ENCODE measurements around the gene ISOC1. TPM values are rescaled to one million over a fixed set of nuclear protein-coding genes. Genes with fewer than 3 reads are reported as not detected.

The ISOC1 gene
- total RNA-seq, 1 experiment from 2014 or later = 21.1 TPM

DNA sequence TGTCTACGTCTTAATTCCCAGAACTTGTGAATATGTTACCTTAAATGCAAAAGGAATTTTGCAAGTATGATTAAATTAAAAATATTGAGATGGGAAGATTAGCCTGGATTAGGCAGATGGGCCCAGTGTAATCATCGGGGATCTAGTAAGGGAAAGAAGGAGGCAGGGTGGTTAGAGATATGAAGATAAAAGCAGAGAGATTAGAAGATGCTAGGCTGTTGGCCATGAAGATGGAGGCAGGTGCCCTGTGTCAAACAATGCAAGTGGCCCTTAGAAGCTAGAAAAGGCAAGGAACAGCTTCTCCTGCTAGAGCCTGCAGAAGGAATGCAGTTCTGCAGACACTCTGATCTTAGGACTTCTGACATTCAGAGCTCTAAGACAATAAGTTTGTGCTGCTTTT is 28.8 kb upstream of the ISOC1 start:
- Histone ChIP-seq H3K4me1 (ENCODE audit: insufficient read depth, low read length, poor library complexity, severe bottlenecking) (no peaks in the 10 kb centered on the region), H3K4me3 (ENCODE audit: low read depth, low read length, poor library complexity, severe bottlenecking) (no peak overlapping the region), H3K9me3 (ENCODE audit: low read depth, low read length, poor library complexity, severe bottlenecking) (no peaks in the 10 kb centered on the region), H3K27ac (ENCODE audit: low read depth, low read length, poor library complexity, severe bottlenecking) (no peak overlapping the region), H3K27me3 (replicated peaks; ENCODE audit: insufficient read depth, low read depth, low read length, poor library complexity) (peaks cover 10% of the 10 kb centered on the region), H3K36me3 (ENCODE audit: insufficient read depth, low read length, poor library complexity, severe bottlenecking) (no peaks in the 10 kb centered on the region)
- no TSS peak for BruUV-seq (replicated peaks)
- TF ChIP-seq EZH2 (IDR thresholded peaks at IDR 0.05; ENCODE audit: borderline replicate concordance, low read depth, low read length, poor library complexity, severe bottlenecking) (no peak), CTCF (conservative IDR thresholded peaks at IDR 0.05; ENCODE audit: low read depth, low read length) (no peak)
- intact Hi-C loops (cut with micrococcal nuclease; ENCODE audit: unreplicated experiment) = no loop called here
- ChIA-PET POLR2A (ENCODE audit: low non-redundant PET) (no interaction called here), CTCF (no interaction called here)
- DNase-seq (ENCODE audit: low spot score) = no peak

DNA sequence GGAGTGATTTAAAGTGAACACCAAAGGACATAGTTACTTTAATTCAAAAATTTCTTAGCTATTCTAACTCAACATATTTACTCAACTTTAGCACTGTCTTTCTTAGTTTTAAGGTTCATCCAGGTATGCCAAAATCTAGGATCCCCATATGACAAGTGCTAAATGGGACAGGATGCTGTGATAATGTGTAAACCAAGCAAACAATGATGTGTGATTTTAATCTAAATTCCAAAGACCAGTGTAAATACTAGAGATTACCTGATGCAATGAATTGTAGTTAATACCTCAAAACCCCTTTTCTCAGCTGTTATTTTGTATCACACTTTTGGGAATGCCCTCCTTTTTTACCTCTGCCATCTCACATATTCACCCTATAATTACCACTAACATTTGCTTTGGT is 26.8 kb upstream of the ISOC1 start:
- H3K36me3 ChIP-seq (ENCODE audit: insufficient read depth, low read length, poor library complexity, severe bottlenecking) = no peaks in the 10 kb centered on the region
- intact Hi-C loops (cut with micrococcal nuclease; ENCODE audit: unreplicated experiment) = no loop called here
- H3K9me3 ChIP-seq (ENCODE audit: low read depth, low read length, poor library complexity, severe bottlenecking) = no peaks in the 10 kb centered on the region
- no TSS peak for BruUV-seq (replicated peaks)
- CTCF ChIA-PET = no interaction called here
- no peak overlapping the region for H3K4me3 ChIP-seq (ENCODE audit: low read depth, low read length, poor library complexity, severe bottlenecking)
- no peak for DNase-seq (ENCODE audit: low spot score)
- H3K27ac ChIP-seq (ENCODE audit: low read depth, low read length, poor library complexity, severe bottlenecking) = no peak overlapping the region
- POLR2A ChIA-PET (ENCODE audit: low non-redundant PET) = interaction anchor here (0.7 kb wide), 1 partner anchor 31 kb away, joined by 3 read pairs; no protein-coding TSS in a partner anchor
- TF ChIP-seq EZH2 (IDR thresholded peaks at IDR 0.05; ENCODE audit: borderline replicate concordance, low read depth, low read length, poor library complexity, severe bottlenecking) = no peak
- TF ChIP-seq CTCF (conservative IDR thresholded peaks at IDR 0.05; ENCODE audit: low read depth, low read length) = no peak
- H3K27me3 ChIP-seq (replicated peaks; ENCODE audit: insufficient read depth, low read depth, low read length, poor library complexity) = peaks cover 7% of the 10 kb centered on the region
- H3K4me1 ChIP-seq (ENCODE audit: insufficient read depth, low read length, poor library complexity, severe bottlenecking) = no peaks in the 10 kb centered on the region

DNA sequence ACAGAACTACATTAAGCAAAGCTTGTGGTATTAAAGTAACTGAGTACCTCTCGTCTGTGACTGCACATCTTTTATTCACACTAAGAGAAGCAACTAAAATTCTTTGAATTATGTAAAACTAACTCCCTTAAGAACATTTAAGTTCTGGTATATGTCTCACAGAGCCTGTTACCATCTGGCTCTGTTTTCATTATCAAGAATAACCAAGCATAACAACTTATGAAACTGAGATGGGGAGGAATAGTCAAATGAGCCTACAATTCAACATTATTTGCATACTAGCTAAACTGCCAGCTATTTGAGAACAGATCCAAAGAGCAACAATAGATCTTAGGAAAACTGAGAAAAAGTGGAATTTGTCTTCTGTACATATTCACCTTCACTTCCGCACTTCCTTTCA is 25.3 kb upstream of the ISOC1 start:
- intact Hi-C loops (cut with micrococcal nuclease; ENCODE audit: unreplicated experiment) = no loop called here
- ChIA-PET CTCF (no interaction called here), POLR2A (ENCODE audit: low non-redundant PET) (no interaction called here)
- TF ChIP-seq EZH2 (IDR thresholded peaks at IDR 0.05; ENCODE audit: borderline replicate concordance, low read depth, low read length, poor library complexity, severe bottlenecking) = no peak
- TF ChIP-seq CTCF (conservative IDR thresholded peaks at IDR 0.05; ENCODE audit: low read depth, low read length) = no peak
- H3K27me3 ChIP-seq (replicated peaks; ENCODE audit: insufficient read depth, low read depth, low read length, poor library complexity) = peaks cover 7% of the 10 kb centered on the region
- H3K4me3 ChIP-seq (ENCODE audit: low read depth, low read length, poor library complexity, severe bottlenecking) = no peak overlapping the region
- no peaks in the 10 kb centered on the region for H3K36me3 ChIP-seq (ENCODE audit: insufficient read depth, low read length, poor library complexity, severe bottlenecking)
- BruUV-seq (replicated peaks) = no TSS peak
- no peaks in the 10 kb centered on the region for H3K4me1 ChIP-seq (ENCODE audit: insufficient read depth, low read length, poor library complexity, severe bottlenecking)
- no peaks in the 10 kb centered on the region for H3K9me3 ChIP-seq (ENCODE audit: low read depth, low read length, poor library complexity, severe bottlenecking)
- H3K27ac ChIP-seq (ENCODE audit: low read depth, low read length, poor library complexity, severe bottlenecking) = no peak overlapping the region
- DNase-seq (ENCODE audit: low spot score) = no peak

Data from A673 (cell line).